Activated naive CD4-positive, alpha-beta T cell treated with anti-CD3 and anti-CD28 coated beads for 36 hours (primary cell): ENCODE results near the gene DNAH11. TPM values are rescaled to one million over a fixed set of nuclear protein-coding genes. Genes with fewer than 3 reads are reported as not detected.

Source experiments
- CTCF ChIA-PET: fragments of 350-600 bp; sonication (Branson Sonifier 250); formaldehyde crosslinking; loops from one replicate; lab custom pipeline; 2021; ENCODE audit warnings: antibody characterized with exemption; lab: Charles Lee
- DNase-seq: peaks from one replicate; pipeline ENCODE4 v3.0.0-alpha.2; 2020
- H3K27ac Mint-ChIP-seq: one replicate; pipeline ENCODE4 v1.8.0; 2021; ENCODE audit warnings: mild to moderate bottlenecking, mixed read lengths
- H3K27me3 Mint-ChIP-seq: one replicate; pipeline ENCODE4 v1.8.0; 2021; ENCODE audit warnings: low read depth, mixed read lengths
- H3K36me3 Mint-ChIP-seq: one replicate; pipeline ENCODE4 v1.8.0; 2021; ENCODE audit warnings: low read depth, mixed read lengths
- H3K4me1 Mint-ChIP-seq: one replicate; pipeline ENCODE4 v1.8.0; 2021; ENCODE audit warnings: low read depth, mixed read lengths
- H3K4me3 Mint-ChIP-seq: one replicate; pipeline ENCODE4 v1.8.0; 2021; ENCODE audit warnings: mild to moderate bottlenecking, moderate library complexity, mixed read lengths
- H3K9me3 Mint-ChIP-seq: one replicate; pipeline ENCODE4 v1.8.0; 2021; ENCODE audit warnings: mixed read lengths
- intact Hi-C: fragments of 100-400 bp; cut with micrococcal nuclease; formaldehyde crosslinking; loops from one replicate; pipeline ENCODE4 v1.15.1; 2023
- total RNA-seq, 2 experiments: library from RNA; stranded (reverse); gene quantifications; one replicate each; pipeline ENCODE4 v1.2.3, GENCODE V29; 2021

DNAH11 gene
- total RNA-seq, 2 experiments from 2014 or later = 0.02 TPM

- intact Hi-C loops = no loop called here
- DNase-seq = no peak
- Mint-ChIP-seq H3K27me3 (peaks cover 14% of the 10 kb centered on the region), H3K36me3 (no peaks in the 10 kb centered on the region), H3K4me3 (no peak overlapping the region), H3K27ac (no peak overlapping the region), H3K9me3 (no peaks in the 10 kb centered on the region), H3K4me1 (no peaks in the 10 kb centered on the region)
- CTCF ChIA-PET = interaction anchor here (0.6 to 1.4 kb wide), 3 partner anchors 11 to 1856 kb away, joined by 3 to 7 read pairs (median 4); no protein-coding TSS in a partner anchor
Measured at GRCh38 chr7:21550821-21551531, 8.1 kb downstream of the DNAH11 start.

- H3K4me1 Mint-ChIP-seq = no peaks in the 10 kb centered on the region
- H3K27me3 Mint-ChIP-seq = no peaks in the 10 kb centered on the region
- no peak overlapping the region for H3K27ac Mint-ChIP-seq
- intact Hi-C loops = no loop called here
- no peaks in the 10 kb centered on the region for H3K9me3 Mint-ChIP-seq
- H3K4me3 Mint-ChIP-seq = no peak overlapping the region
- H3K36me3 Mint-ChIP-seq = no peaks in the 10 kb centered on the region
- CTCF ChIA-PET = no interaction called here
- DNase-seq = no peak
Measured at GRCh38 chr7:21562385-21562784, 19.5 kb downstream of the DNAH11 start.

- Mint-ChIP-seq H3K4me1 (no peaks in the 10 kb centered on the region), H3K27ac (no peak overlapping the region), H3K27me3 (no peaks in the 10 kb centered on the region), H3K4me3 (no peak overlapping the region), H3K36me3 (no peaks in the 10 kb centered on the region), H3K9me3 (no peaks in the 10 kb centered on the region)
- intact Hi-C loops = loop anchor here (5.0 kb wide), 1 partner anchor 437 kb away; no protein-coding TSS in a partner anchor
- CTCF ChIA-PET = no interaction called here
- DNase-seq = no peak
Measured at GRCh38 chr7:21565614-21566013, 22.8 kb downstream of the DNAH11 start.

DNA sequence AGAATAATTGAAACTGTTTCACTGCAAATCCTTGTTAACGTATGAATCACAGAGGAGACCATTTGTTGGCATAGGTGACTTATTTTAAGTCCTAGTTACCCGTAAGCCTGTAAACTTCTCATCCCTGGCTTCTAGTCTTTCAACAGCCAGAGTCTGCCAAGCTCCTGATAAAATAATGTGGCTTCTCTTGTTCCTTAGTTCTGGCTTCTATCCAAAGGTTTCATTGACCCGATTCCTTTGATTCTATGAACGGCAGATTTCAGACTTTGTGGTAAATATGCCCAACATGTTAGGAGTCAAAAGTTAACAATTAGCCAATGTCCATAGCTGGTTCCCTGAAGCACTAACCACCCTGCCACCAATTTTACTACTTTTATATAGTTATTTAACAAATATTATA is 23.3 kb downstream of the DNAH11 start:
- DNase-seq = no peak

DNA sequence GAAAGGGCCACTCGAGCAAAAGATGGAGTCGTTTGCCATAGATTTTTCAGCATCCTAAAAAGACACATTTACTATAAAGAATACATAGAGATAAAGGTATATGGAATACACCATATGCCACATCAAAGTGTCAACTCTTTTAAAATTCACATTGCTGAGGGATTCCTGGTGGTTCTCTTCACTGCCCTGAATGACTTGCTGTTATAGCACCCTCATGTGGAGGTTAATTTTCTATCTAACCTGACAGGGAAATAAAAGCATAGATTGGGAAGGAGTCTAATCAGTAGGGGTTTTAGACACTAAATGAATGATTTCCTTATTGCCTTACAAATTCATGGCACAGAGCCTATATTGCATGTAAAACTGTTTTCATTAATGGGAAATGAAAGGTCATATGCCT is 25.9 kb downstream of the DNAH11 start:
- no peaks in the 10 kb centered on the region for H3K27me3 Mint-ChIP-seq
- H3K9me3 Mint-ChIP-seq = no peaks in the 10 kb centered on the region
- no peaks in the 10 kb centered on the region for H3K36me3 Mint-ChIP-seq
- DNase-seq = no peak
- no peaks in the 10 kb centered on the region for H3K4me1 Mint-ChIP-seq
- CTCF ChIA-PET = interaction anchor here (1.0 to 1.7 kb wide), 2 partner anchors 313 to 315 kb away, joined by 3 to 5 read pairs; no protein-coding TSS in a partner anchor
- intact Hi-C loops = loop anchor here (1.0 to 5.0 kb wide), 2 partner anchors 312 to 434 kb away; no protein-coding TSS in a partner anchor
- no peak overlapping the region for H3K27ac Mint-ChIP-seq
- no peak overlapping the region for H3K4me3 Mint-ChIP-seq

More for the DNA sequence above, 23.3 kb downstream of the DNAH11 start:
- intact Hi-C loops = loop anchor here (5.0 kb wide), 1 partner anchor 436 kb away; no protein-coding TSS in a partner anchor
- Mint-ChIP-seq H3K4me1 (no peaks in the 10 kb centered on the region), H3K27me3 (no peaks in the 10 kb centered on the region), H3K4me3 (no peak overlapping the region), H3K27ac (no peak overlapping the region), H3K36me3 (no peaks in the 10 kb centered on the region), H3K9me3 (no peaks in the 10 kb centered on the region)
- CTCF ChIA-PET = no interaction called here

DNA sequence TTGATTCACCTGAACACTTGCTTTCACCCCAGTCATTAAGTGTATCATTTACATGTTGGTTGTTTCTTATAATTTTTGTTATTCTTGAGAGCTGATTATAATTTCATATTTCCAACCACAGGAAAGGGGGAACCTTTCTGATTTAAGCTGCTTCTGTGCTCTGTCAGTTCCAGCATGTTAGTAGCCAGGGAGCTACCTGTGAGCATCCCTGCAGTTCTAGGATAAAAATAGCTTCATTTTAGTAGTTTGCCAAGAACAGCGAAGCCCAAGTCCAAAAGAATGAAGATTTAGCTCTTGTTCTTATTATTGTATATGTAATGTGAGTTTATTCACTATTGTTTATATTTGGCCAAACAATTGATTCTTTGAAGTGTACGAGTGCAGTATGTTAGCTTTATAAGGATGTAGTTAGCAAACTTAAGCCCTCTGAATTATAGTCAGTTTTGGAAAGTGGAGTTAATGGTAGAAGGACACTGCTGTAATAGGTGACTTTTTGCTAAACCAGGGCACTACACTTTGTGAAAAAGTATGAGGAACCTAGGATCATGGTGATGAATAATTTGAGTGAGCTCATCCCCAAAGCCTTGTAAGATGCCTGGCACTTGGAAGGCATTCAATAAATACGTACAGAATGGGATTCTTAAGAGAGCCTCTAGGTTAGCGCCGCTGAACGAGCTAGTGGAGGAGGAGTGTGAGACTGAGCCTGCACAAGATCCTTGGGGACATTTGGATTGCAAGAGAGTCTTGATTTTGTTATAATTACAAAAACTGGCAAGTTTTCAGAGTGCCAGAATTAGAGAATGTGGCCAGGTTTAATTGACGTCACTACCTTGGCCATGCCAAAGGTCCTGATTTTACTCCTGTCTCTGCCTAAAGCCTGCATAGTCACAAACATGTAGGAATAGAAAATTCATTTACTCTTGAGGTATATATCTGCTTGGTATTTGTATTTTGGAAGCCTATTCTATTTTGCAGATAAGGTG is 29.8 kb downstream of the DNAH11 start:
- CTCF ChIA-PET = interaction anchor here (0.6 to 1.2 kb wide), 4 partner anchors 20 to 537 kb away, joined by 4 to 5 read pairs (median 4); no protein-coding TSS in a partner anchor
- no peaks in the 10 kb centered on the region for H3K9me3 Mint-ChIP-seq
- DNase-seq = no peak

DNA sequence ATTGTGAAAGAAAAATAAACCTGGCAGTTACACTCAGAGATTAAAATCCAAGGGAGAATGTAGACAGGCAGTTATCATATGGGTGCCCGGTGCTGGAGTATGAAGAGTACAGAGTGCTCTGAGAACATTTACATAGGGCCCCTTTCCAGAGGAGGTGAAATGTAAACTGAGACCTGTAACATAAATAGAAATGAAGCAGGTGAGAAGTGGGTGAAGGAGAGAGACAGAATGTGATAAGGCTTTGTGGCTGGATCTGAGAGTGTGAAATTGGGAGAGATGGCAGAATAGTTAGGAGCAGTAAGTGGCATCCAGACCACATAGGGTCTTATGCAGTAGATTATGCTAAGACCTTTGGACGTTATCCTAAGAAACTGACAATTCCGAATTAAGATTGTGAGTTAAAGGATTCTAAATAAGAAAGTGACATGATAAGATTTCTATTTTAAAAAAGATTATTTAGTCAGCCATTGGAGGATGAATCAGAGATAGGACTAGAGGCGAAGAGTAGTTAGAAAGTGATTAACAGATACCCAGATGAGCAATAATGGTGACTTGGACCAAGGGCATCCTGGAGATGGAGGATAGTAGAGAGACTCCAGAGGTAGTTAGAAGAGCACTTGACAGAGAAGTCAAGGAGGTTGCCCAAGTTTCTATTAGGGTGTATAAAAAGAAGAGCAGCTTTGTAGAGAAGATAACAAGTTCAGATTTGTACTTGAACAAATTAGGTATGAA is 36.7 kb downstream of the DNAH11 start:
- intact Hi-C loops = loop anchor here (1.0 to 10.0 kb wide), 2 partner anchors 25 to 185 kb away; no protein-coding TSS in a partner anchor
- Mint-ChIP-seq H3K4me3 (no peak overlapping the region), H3K27me3 (peaks cover 4% of the 10 kb centered on the region)

More for the DNA sequence above, 29.8 kb downstream of the DNAH11 start:
- intact Hi-C loops = loop anchor here (10.0 kb wide), 1 partner anchor 192 kb away; no protein-coding TSS in a partner anchor
- H3K27me3 Mint-ChIP-seq = peaks cover 4% of the 10 kb centered on the region
- H3K4me3 Mint-ChIP-seq = no peak overlapping the region
- H3K27ac Mint-ChIP-seq = no peak overlapping the region
- no peaks in the 10 kb centered on the region for H3K36me3 Mint-ChIP-seq
- no peaks in the 10 kb centered on the region for H3K4me1 Mint-ChIP-seq

DNA sequence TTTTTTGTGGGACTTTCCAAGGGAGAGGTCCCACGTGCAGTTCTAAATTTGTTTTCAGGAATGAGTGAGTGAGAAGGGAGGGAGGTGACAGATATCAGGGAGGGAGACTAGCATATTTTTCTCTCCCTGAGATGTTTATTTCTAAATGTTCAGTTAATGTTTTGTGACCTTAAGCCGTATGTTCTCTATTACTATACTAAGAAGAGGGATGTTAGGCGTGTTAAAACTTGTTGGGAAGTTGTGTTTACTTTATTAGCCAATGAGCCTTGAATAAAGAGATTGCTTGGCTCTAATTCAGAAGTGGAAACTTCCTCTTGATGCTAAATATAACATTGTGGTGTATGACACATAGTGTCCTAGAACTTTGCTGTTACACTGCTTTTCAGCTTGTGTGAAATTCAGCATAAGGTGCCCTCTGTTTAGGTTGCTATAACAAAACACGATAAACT is 37.3 kb downstream of the DNAH11 start:
- peak overlapping the region; percentile 38 for H3K27ac Mint-ChIP-seq
- peaks cover 4% of the 10 kb centered on the region for H3K27me3 Mint-ChIP-seq
- H3K4me3 Mint-ChIP-seq = no peak overlapping the region
- CTCF ChIA-PET = no interaction called here
- H3K9me3 Mint-ChIP-seq = peaks cover 6% of the 10 kb centered on the region
- no peak for DNase-seq
- intact Hi-C loops = loop anchor here (1.0 kb wide), 1 partner anchor 24 kb away; no protein-coding TSS in a partner anchor
- H3K4me1 Mint-ChIP-seq = peaks cover 8% of the 10 kb centered on the region
- peaks cover 7% of the 10 kb centered on the region for H3K36me3 Mint-ChIP-seq

More for the DNA sequence above, 36.7 kb downstream of the DNAH11 start:
- no peak for DNase-seq
- H3K9me3 Mint-ChIP-seq = peaks cover 6% of the 10 kb centered on the region
- H3K27ac Mint-ChIP-seq = no peak overlapping the region
- peaks cover 8% of the 10 kb centered on the region for H3K4me1 Mint-ChIP-seq
- H3K36me3 Mint-ChIP-seq = peaks cover 7% of the 10 kb centered on the region
- CTCF ChIA-PET = no interaction called here

GRCh38 chr7:21585070-21585724 is 42.4 kb downstream of the DNAH11 start:
- Mint-ChIP-seq H3K36me3 (peaks cover 7% of the 10 kb centered on the region), H3K4me3 (no peak overlapping the region), H3K9me3 (peaks cover 6% of the 10 kb centered on the region), H3K4me1 (peaks cover 11% of the 10 kb centered on the region), H3K27me3 (peaks cover 2% of the 10 kb centered on the region), H3K27ac (no peak overlapping the region)
- CTCF ChIA-PET = no interaction called here
- intact Hi-C loops = no loop called here
- no peak for DNase-seq

DNA sequence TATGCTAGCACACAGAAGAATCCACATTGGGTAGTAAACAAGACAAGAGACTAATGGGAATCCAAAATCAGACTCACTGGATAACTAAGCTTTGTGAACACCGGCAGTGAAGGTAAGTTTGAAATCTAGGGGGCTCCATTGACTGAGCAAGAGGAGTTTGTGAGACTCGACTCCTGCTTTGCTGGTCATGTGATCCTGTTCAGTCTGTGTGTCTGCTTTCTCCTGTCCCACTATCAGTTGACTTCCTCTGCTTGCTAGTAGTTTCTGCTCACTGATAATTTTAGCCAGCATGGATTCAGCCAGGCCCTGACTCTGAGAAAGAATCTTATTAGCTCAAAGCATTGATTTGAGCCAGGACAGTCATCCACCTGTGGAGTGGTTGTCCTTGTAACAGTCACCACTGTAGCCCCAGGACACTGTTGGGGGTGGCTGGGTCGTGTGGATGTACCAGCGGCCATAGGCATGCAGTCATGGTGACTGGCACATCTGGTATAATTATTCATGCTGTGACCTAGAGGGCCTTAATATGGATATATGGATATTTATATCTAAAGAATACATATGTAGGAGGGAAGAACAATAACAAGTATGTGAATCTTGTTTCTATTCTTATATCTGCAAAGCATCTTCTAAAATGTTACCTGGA is 44.4 kb downstream of the DNAH11 start:
- intact Hi-C loops = no loop called here
- Mint-ChIP-seq H3K27me3 (peaks cover 2% of the 10 kb centered on the region), H3K4me3 (no peak overlapping the region), H3K9me3 (peaks cover 6% of the 10 kb centered on the region), H3K27ac (no peak overlapping the region), H3K4me1 (peaks cover 11% of the 10 kb centered on the region), H3K36me3 (peaks cover 7% of the 10 kb centered on the region)
- DNase-seq = no peak
- CTCF ChIA-PET = no interaction called here

DNA sequence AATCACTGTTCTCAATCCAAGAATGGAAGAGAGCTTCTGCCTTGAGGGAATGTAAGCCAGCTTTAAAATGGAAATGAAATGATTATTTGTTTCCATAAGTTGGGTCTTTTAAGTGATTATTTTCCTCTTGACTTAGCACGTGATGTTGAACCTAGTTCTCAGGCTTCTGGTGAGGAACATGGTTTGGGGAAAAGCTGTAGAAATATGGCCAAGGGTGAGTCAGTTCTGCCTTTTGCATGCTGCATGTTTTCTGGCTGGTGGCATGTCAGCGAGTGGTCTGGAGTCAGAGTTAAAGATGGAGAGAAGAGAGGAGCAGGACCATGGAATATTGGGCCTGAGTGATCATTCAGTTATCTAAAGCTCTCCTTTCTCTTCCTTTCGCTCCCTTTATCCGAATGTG is 54.0 kb downstream of the DNAH11 start:
- intact Hi-C loops = no loop called here
- CTCF ChIA-PET = interaction anchor here (0.6 to 0.7 kb wide), 2 partner anchors 66 to 163 kb away, joined by 4 read pairs; no protein-coding TSS in a partner anchor
- Mint-ChIP-seq H3K27ac (no peak overlapping the region), H3K4me1 (no peaks in the 10 kb centered on the region), H3K4me3 (no peak overlapping the region), H3K9me3 (peaks cover 4% of the 10 kb centered on the region), H3K27me3 (no peaks in the 10 kb centered on the region), H3K36me3 (no peaks in the 10 kb centered on the region)
- no peak for DNase-seq
